ENCODE data around the gene SLC4A3. TPM values are rescaled to one million over a fixed set of nuclear protein-coding genes. Genes with fewer than 3 reads are reported as not detected.

Gene SLC4A3
- polyA plus RNA-seq, 1 of the 3 experiments (the other 2 are of a cell fraction): 12.3 TPM

- WGBS (ENCODE audit: low lambda C conversion rate): 97% methylated on average over 7 of the region's 8 CpGs
- H3K9ac ChIP-seq: no peak overlapping the region
Observed at GRCh38 chr2:219626540-219626939, 890 bp upstream of the SLC4A3 start.

More at GRCh38 chr2:219626540-219626939, 890 bp upstream of the SLC4A3 start:
- no peaks in the 10 kb centered on the region for H4K20me1 ChIP-seq (ENCODE audit: insufficient read depth)
- no peaks in the 10 kb centered on the region for H3F3A ChIP-seq (replicated peaks; ENCODE audit: insufficient read depth)
- H3K4me2 ChIP-seq: no peak overlapping the region
- H3K36me3 ChIP-seq (replicated peaks in 1 of 2; ENCODE audit: control insufficient read depth in 1 of 2, insufficient read depth in 2 of 2, low read length in 1 of 2): no peaks in the 10 kb centered on the region
- no peak overlapping the region for H3K27ac ChIP-seq (ENCODE audit: low read depth in 2 of 2, low read length in 1 of 2)
- no peaks in the 10 kb centered on the region for H3K27me3 ChIP-seq (ENCODE audit: insufficient read depth)
- no peak overlapping the region for H3K4me3 ChIP-seq (ENCODE audit: low read depth in 2 of 2, low read length in 1 of 2)
- TF ChIP-seq NFIC (IDR thresholded peaks at IDR 0.05; ENCODE audit: borderline replicate concordance) (no peak), FOXJ3 (CRISPR knock-in tag; IDR thresholded peaks at IDR 0.05) (no peak), RCOR1 (IDR thresholded peaks at IDR 0.05; ENCODE audit: low read length) (no peak), CTCF (IDR thresholded peaks at IDR 0.05) (no peak), MEF2A (IDR thresholded peaks at IDR 0.05; ENCODE audit: borderline replicate concordance, low read depth) (no peak), CHD2 (IDR thresholded peaks at IDR 0.05; ENCODE audit: low read length, partially characterized antibody) (no peak), USF1 (IDR thresholded peaks at IDR 0.05; ENCODE audit: borderline replicate concordance, low read depth) (no peak), FOXM1 (IDR thresholded peaks at IDR 0.05; ENCODE audit: low read depth) (no peak), SIN3A (IDR thresholded peaks at IDR 0.05; ENCODE audit: borderline replicate concordance, low read depth, low read length) (no peak), ELF1 (IDR thresholded peaks at IDR 0.05) (no peak), TCF12 (IDR thresholded peaks at IDR 0.05) (no peak), POLR2AphosphoS5 (IDR thresholded peaks at IDR 0.05; ENCODE audit: low read depth, low read length) (no peak), EP300 (IDR thresholded peaks at IDR 0.05; ENCODE audit: borderline replicate concordance in 1 of 2, low read depth in 1 of 2, low read length in 1 of 2) (no peak), SMC3 (IDR thresholded peaks at IDR 0.05; ENCODE audit: low read depth, low read length) (no peak), EZH2phosphoT487 (IDR thresholded peaks at IDR 0.05; ENCODE audit: borderline replicate concordance, low read depth) (no peak), REST (IDR thresholded peaks at IDR 0.05; ENCODE audit: low read depth, low read length) (no peak), NRF1 (IDR thresholded peaks at IDR 0.05; ENCODE audit: low read depth, low read length) (no peak), JUND (IDR thresholded peaks at IDR 0.05) (no peak), MXI1 (IDR thresholded peaks at IDR 0.05; ENCODE audit: low read depth, low read length) (no peak), RAD21 (IDR thresholded peaks at IDR 0.05; ENCODE audit: low read length) (no peak)
- H2AFZ ChIP-seq (ENCODE audit: low read depth): no peak overlapping the region
- H3K4me1 ChIP-seq (ENCODE audit: control insufficient read depth in 1 of 2, insufficient read depth in 2 of 2, low read depth in 1 of 2, low read length in 1 of 2): peaks cover 0 to 13% of the 10 kb centered on the region in 2 experiments; a peak in 1 of 4 replicates
- ChIA-PET CTCF (interaction anchor here (0.8 to 7.8 kb wide), 5 partner anchors 11 to 86 kb away, joined by 3 to 59 read pairs (median 4); partner anchors contain the start of gene STK11IP), POLR2A (interaction anchor here (0.7 to 4.5 kb wide), 5 partner anchors 10 to 55 kb away, joined by 3 to 18 read pairs (median 5); partner anchors contain the start of genes OBSL1 and STK11IP)
- H3K79me2 ChIP-seq (ENCODE audit: insufficient read depth): peaks cover 5% of the 10 kb centered on the region; the same call in 1 of the 2 replicates
- no peaks in the 10 kb centered on the region for H3K9me3 ChIP-seq
- H3K9me2 ChIP-seq: no peaks in the 10 kb centered on the region
- no peak for DNase-seq
